ENCODE measurements around the gene RGL3. TPM values are rescaled to one million over a fixed set of nuclear protein-coding genes. Genes with fewer than 3 reads are reported as not detected.

The RGL3 gene
- total RNA-seq, 1 experiment from 2014 or later = not detected

DNA sequence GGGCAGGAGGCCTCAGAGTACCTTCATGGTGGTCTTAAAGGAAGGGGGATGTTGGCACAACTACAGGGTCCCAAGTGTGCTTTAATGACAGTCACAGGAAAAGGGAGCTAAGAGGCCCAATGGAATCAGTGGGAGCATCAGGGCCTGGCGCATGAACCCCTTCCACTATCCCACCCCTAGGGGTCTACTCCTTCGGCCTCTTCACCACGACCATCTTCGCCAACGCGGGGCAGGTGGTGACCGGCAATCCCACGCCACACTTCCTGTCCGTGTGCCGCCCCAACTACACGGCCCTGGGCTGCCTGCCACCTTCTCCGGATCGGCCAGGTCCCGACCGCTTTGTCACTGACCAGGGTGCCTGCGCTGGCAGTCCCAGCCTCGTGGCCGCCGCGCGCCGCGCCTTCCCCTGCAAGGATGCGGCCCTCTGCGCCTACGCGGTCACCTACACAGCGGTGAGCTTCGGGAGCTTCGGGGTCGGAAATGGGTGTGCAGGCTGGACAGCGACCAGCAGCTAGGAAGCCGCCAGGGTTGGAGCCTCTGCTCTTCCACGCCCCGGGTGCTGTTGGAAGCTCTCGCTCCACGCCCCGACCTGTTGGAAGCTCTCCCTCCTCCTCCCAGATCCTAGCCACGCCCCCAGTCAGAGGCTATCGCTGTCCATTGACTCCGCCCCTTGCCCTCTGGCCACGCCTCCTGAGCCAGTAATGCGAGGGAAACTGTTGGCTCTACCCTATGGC is 57.9 kb downstream of the RGL3 start:
- Mint-ChIP-seq H3K27me3 (ENCODE audit: insufficient read depth, unreplicated experiment) (no peaks in the 10 kb centered on the region), H3K4me1 (ENCODE audit: insufficient read depth, unreplicated experiment) (peaks cover 16% of the 10 kb centered on the region), H3K27ac (ENCODE audit: low read depth, unreplicated experiment) (no peak overlapping the region), H3K4me3 (ENCODE audit: unreplicated experiment) (no peak overlapping the region), H3K9me3 (ENCODE audit: unreplicated experiment) (no peaks in the 10 kb centered on the region), H3K36me3 (ENCODE audit: insufficient read depth, unreplicated experiment) (peaks cover 32% of the 10 kb centered on the region)
- ChIA-PET CTCF (interaction anchor here (0.6 to 1.0 kb wide), 3 partner anchors 9 to 234 kb away, joined by 3 to 4 read pairs (median 3); partner anchors contain the start of gene PRKCSH), POLR2A (interaction anchor here (0.8 kb wide), 1 partner anchor 14 kb away, joined by 6 read pairs; no protein-coding TSS in a partner anchor)
- no peak for DNase-seq (ENCODE audit: unreplicated experiment)
- BruUV-seq (replicated peaks) = no TSS peak
- TF ChIP-seq, protein P1, sequence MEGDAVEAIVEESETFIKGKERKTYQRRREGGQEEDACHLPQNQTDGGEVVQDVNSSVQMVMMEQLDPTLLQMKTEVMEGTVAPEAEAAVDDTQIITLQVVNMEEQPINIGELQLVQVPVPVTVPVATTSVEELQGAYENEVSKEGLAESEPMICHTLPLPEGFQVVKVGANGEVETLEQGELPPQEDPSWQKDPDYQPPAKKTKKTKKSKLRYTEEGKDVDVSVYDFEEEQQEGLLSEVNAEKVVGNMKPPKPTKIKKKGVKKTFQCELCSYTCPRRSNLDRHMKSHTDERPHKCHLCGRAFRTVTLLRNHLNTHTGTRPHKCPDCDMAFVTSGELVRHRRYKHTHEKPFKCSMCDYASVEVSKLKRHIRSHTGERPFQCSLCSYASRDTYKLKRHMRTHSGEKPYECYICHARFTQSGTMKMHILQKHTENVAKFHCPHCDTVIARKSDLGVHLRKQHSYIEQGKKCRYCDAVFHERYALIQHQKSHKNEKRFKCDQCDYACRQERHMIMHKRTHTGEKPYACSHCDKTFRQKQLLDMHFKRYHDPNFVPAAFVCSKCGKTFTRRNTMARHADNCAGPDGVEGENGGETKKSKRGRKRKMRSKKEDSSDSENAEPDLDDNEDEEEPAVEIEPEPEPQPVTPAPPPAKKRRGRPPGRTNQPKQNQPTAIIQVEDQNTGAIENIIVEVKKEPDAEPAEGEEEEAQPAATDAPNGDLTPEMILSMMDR (IDR thresholded peaks at IDR 0.05; ENCODE audit: unreplicated experiment) = no peak
- intact Hi-C loops (cut with micrococcal nuclease) = no loop called here

- CTCF ChIA-PET = interaction anchor here (1.0 kb wide), 1 partner anchor 21 kb away, joined by 3 read pairs; no protein-coding TSS in a partner anchor
Observed at GRCh38 chr19:11359421-11359820, 59.7 kb downstream of the RGL3 start.

GRCh38 chr19:11356676-11357550 is 62.2 kb downstream of the RGL3 start:
- no peak for DNase-seq (ENCODE audit: unreplicated experiment)
- TF ChIP-seq, protein P1 (IDR thresholded peaks at IDR 0.05; ENCODE audit: unreplicated experiment) = no peak

More at GRCh38 chr19:11359421-11359820, 59.7 kb downstream of the RGL3 start:
- Mint-ChIP-seq H3K27me3 (ENCODE audit: insufficient read depth, unreplicated experiment) (no peaks in the 10 kb centered on the region), H3K4me3 (ENCODE audit: unreplicated experiment) (no peak overlapping the region), H3K4me1 (ENCODE audit: insufficient read depth, unreplicated experiment) (peaks cover 26% of the 10 kb centered on the region), H3K9me3 (ENCODE audit: unreplicated experiment) (no peaks in the 10 kb centered on the region), H3K27ac (ENCODE audit: low read depth, unreplicated experiment) (no peak overlapping the region), H3K36me3 (ENCODE audit: insufficient read depth, unreplicated experiment) (peaks cover 35% of the 10 kb centered on the region)
- POLR2A ChIA-PET = interaction anchor here (1.6 kb wide), 1 partner anchor 15 kb away, joined by 7 read pairs; the partner anchor contains the start of gene SWSAP1
- intact Hi-C loops (cut with micrococcal nuclease) = no loop called here
- BruUV-seq (replicated peaks) = no TSS peak
- DNase-seq (ENCODE audit: unreplicated experiment) = no peak
- TF ChIP-seq, protein P1 (IDR thresholded peaks at IDR 0.05; ENCODE audit: unreplicated experiment) = no peak

DNA sequence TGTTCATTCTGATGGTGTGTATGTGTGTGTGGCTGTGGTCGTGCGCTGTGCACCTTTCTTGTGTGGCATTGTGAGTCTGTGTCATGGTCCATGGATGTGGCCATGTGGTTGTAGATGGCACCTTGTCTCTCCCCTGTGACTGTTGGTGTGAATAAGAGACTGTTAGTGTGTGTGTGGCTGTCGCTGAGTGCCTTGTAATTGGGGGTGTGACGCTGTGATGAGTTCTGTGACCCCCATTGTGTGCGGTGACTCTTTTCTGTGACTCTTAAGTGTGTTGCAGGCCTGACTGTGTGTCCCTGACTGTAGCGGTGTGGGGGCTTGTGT is 63.1 kb downstream of the RGL3 start:
- no TSS peak for BruUV-seq (replicated peaks)
- intact Hi-C loops (cut with micrococcal nuclease) = no loop called here
- Mint-ChIP-seq H3K27me3 (ENCODE audit: insufficient read depth, unreplicated experiment) (no peaks in the 10 kb centered on the region), H3K4me3 (ENCODE audit: unreplicated experiment) (peak overlapping the region; percentile 83), H3K36me3 (ENCODE audit: insufficient read depth, unreplicated experiment) (peaks cover 12% of the 10 kb centered on the region), H3K9me3 (ENCODE audit: unreplicated experiment) (no peaks in the 10 kb centered on the region), H3K27ac (ENCODE audit: low read depth, unreplicated experiment) (peak overlapping the region; percentile 52), H3K4me1 (ENCODE audit: insufficient read depth, unreplicated experiment) (peaks cover 26% of the 10 kb centered on the region)
- CTCF ChIA-PET = no interaction called here
- TF ChIP-seq, protein P1 (IDR thresholded peaks at IDR 0.05; ENCODE audit: unreplicated experiment) = no peak
- no peak for DNase-seq (ENCODE audit: unreplicated experiment)
- POLR2A ChIA-PET = no interaction called here

More at GRCh38 chr19:11356676-11357550, 62.2 kb downstream of the RGL3 start:
- intact Hi-C loops (cut with micrococcal nuclease) = no loop called here
- Mint-ChIP-seq H3K36me3 (ENCODE audit: insufficient read depth, unreplicated experiment) (peaks cover 16% of the 10 kb centered on the region), H3K27me3 (ENCODE audit: insufficient read depth, unreplicated experiment) (no peaks in the 10 kb centered on the region), H3K27ac (ENCODE audit: low read depth, unreplicated experiment) (peak overlapping the region; percentile 52), H3K4me3 (ENCODE audit: unreplicated experiment) (peak overlapping the region; percentile 83), H3K9me3 (ENCODE audit: unreplicated experiment) (no peaks in the 10 kb centered on the region), H3K4me1 (ENCODE audit: insufficient read depth, unreplicated experiment) (peaks cover 26% of the 10 kb centered on the region)
- ChIA-PET CTCF (no interaction called here), POLR2A (no interaction called here)
- BruUV-seq (replicated peaks) = no TSS peak

All from MCF 10A (cell line).